Smooth muscle cell (in vitro differentiated cells): ENCODE measurements around the gene PPP1R2B. TPM values are rescaled to one million over a fixed set of nuclear protein-coding genes. Genes with fewer than 3 reads are reported as not detected.
A peak's percentile ranks its signal among the peaks of the same experiment; 100 is the strongest.

Experiments
- DNase-seq: peaks from one replicate; lab custom pipeline; 2025; ENCODE audit not compliant: unreplicated experiment; lab: John Stamatoyannopoulos, UW
- H2AFZ ChIP-seq: fragments of 200-600 bp; sonication (generic); 2 replicates; pipeline ENCODE4 v1.6.0; 2016; ENCODE audit warnings: antibody characterized with exemption, low read depth, mild to moderate bottlenecking
- H3F3A ChIP-seq: fragments of 200-600 bp; sonication (generic); 2 replicates; pipeline ENCODE4 v1.6.0; 2017; ENCODE audit warnings: antibody characterized with exemption, low read depth
- H3K27ac ChIP-seq: fragments of 200-600 bp; sonication (generic); 2 replicates; pipeline ENCODE4 v1.5.1; 2016; ENCODE audit warnings: low read depth, mild to moderate bottlenecking
- H3K27me3 ChIP-seq: fragments of 200-600 bp; sonication (generic); 2 replicates; pipeline ENCODE4 v1.6.1; 2016; ENCODE audit warnings: low read depth, mild to moderate bottlenecking
- H3K36me3 ChIP-seq: fragments of 200-600 bp; sonication (generic); 2 replicates; pipeline ENCODE4 v1.5.1; 2016; ENCODE audit warnings: low read depth
- H3K4me1 ChIP-seq: fragments of 200-600 bp; sonication (generic); 2 replicates; pipeline ENCODE4 v1.5.1; 2016; ENCODE audit warnings: low read depth
- H3K4me2 ChIP-seq: fragments of 200-600 bp; sonication (generic); 2 replicates; pipeline ENCODE4 v1.6.0; 2016; ENCODE audit warnings: mild to moderate bottlenecking
- H3K4me3 ChIP-seq: fragments of 200-600 bp; sonication (generic); 2 replicates; pipeline ENCODE4 v1.5.1; 2016; ENCODE audit warnings: mild to moderate bottlenecking
- H3K79me2 ChIP-seq: fragments of 200-600 bp; sonication (generic); 2 replicates; pipeline ENCODE4 v1.6.0; 2016; ENCODE audit warnings: low read depth, mild to moderate bottlenecking
- H3K9ac ChIP-seq: fragments of 200-600 bp; sonication (generic); 2 replicates; pipeline ENCODE4 v1.6.0; 2016; ENCODE audit warnings: low read depth
- H3K9me3 ChIP-seq: fragments of 200-600 bp; sonication (generic); replicated peaks from 2 replicates; pipeline ENCODE4 v1.5.1; 2016; ENCODE audit warnings: low read depth
- H4K20me1 ChIP-seq: fragments of 200-600 bp; sonication (generic); 2 replicates; pipeline ENCODE4 v1.6.0; 2016; ENCODE audit warnings: low read depth
- WGBS: methylation state at CpG from one replicate; pipeline ENCODE4 v1.1.7; 2016; ENCODE audit warnings: low lambda C conversion rate; 5-methylcytosine and 5-hydroxymethylcytosine counted together
- polyA plus RNA-seq: library from polyadenylated mRNA; unstranded; fragments of >200 nt; fragmentation: Nextera tagmentation; extraction: Ambion mirVana; gene quantifications from 2 replicates; pipeline ENCODE4 v1.2.1, GENCODE V29; 2016
- total RNA-seq: library from RNA; depleted of rRNA; stranded (reverse); fragments of >200 nt; gene quantifications from 2 replicates; pipeline ENCODE4 v1.2.3, GENCODE V29; 2014
- TF ChIP-seq, protein P1 (sequence below): fragments of 200-600 bp; sonication (generic); IDR thresholded peaks from 2 replicates; pipeline ENCODE4 v1.5.1; 2017; ENCODE audit warnings: borderline replicate concordance, mild to moderate bottlenecking, antibody characterized with exemption; ENCODE audit not compliant: insufficient read depth, poor library complexity, severe bottlenecking

Gene PPP1R2B
- total and polyA plus RNA-seq, 2 experiments from 2014 or later = 0.04 TPM; not detected in 1

DNA sequence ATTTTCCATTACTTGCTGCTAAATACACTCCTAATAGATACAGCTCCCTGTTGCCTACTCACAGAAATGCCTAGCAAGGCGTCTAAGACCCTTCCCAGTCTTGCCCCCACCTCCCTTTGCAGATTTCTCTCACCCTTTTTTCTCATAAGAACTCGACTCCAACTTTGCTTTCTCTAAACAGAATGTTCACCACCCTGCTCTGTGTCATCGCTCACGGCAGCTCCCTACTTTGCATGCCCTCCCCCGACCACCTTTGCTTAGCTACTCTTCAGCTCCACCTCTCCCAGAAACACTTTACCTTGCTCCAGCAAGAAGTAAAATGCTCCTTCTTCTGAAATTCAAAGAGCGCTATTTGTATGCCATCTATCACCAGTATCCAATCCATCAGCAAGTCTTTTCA lies 15.2 kb upstream of the PPP1R2B start:
- no peaks in the 10 kb centered on the region for H3K79me2 ChIP-seq

DNA sequence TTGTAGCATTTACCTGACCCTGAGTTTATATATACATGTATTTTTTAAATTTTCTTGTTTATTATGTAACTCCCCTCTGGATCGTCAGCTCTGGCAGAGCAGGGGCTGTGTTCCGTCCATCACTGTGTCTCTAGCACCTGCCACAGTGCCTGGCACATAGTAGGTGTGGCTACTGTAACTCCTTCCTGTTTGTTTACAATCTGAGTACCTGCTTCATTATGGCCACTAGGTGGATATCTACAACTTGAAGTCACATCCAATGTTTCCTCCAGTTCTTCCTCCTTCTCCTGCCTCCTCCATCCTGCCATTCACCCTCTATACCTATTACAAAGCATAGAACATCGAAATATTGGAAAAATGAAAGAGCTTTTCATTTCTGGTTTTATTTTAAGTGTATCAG lies 14.2 kb upstream of the PPP1R2B start:
- no peak overlapping the region for H3K4me3 ChIP-seq
- H3K9me3 ChIP-seq = no peaks in the 10 kb centered on the region
- H3F3A ChIP-seq = no peaks in the 10 kb centered on the region
- TF ChIP-seq, protein P1, sequence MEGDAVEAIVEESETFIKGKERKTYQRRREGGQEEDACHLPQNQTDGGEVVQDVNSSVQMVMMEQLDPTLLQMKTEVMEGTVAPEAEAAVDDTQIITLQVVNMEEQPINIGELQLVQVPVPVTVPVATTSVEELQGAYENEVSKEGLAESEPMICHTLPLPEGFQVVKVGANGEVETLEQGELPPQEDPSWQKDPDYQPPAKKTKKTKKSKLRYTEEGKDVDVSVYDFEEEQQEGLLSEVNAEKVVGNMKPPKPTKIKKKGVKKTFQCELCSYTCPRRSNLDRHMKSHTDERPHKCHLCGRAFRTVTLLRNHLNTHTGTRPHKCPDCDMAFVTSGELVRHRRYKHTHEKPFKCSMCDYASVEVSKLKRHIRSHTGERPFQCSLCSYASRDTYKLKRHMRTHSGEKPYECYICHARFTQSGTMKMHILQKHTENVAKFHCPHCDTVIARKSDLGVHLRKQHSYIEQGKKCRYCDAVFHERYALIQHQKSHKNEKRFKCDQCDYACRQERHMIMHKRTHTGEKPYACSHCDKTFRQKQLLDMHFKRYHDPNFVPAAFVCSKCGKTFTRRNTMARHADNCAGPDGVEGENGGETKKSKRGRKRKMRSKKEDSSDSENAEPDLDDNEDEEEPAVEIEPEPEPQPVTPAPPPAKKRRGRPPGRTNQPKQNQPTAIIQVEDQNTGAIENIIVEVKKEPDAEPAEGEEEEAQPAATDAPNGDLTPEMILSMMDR = peak; percentile 31
- DNase-seq = no peak
- WGBS = 59% methylated on average over 3 of the region's 3 CpGs
- H3K9ac ChIP-seq = no peak overlapping the region
- H3K4me1 ChIP-seq = no peaks in the 10 kb centered on the region
- H2AFZ ChIP-seq = no peak overlapping the region
- H3K36me3 ChIP-seq = no peaks in the 10 kb centered on the region
- no peaks in the 10 kb centered on the region for H4K20me1 ChIP-seq
- no peak overlapping the region for H3K4me2 ChIP-seq
- H3K27me3 ChIP-seq = no peaks in the 10 kb centered on the region
- no peak overlapping the region for H3K27ac ChIP-seq
- no peaks in the 10 kb centered on the region for H3K79me2 ChIP-seq

More for the DNA sequence above, 15.2 kb upstream of the PPP1R2B start:
- Histone ChIP-seq H3F3A (no peaks in the 10 kb centered on the region), H4K20me1 (no peaks in the 10 kb centered on the region), H3K4me3 (no peak overlapping the region), H3K36me3 (no peaks in the 10 kb centered on the region), H3K9me3 (no peaks in the 10 kb centered on the region), H2AFZ (no peak overlapping the region), H3K4me1 (no peaks in the 10 kb centered on the region), H3K27me3 (no peaks in the 10 kb centered on the region), H3K4me2 (no peak overlapping the region), H3K9ac (no peak overlapping the region), H3K27ac (no peak overlapping the region)
- TF ChIP-seq, protein P1 = no peak
- 68% methylated on average over 6 of the region's 6 CpGs for WGBS
- DNase-seq = no peak

DNA sequence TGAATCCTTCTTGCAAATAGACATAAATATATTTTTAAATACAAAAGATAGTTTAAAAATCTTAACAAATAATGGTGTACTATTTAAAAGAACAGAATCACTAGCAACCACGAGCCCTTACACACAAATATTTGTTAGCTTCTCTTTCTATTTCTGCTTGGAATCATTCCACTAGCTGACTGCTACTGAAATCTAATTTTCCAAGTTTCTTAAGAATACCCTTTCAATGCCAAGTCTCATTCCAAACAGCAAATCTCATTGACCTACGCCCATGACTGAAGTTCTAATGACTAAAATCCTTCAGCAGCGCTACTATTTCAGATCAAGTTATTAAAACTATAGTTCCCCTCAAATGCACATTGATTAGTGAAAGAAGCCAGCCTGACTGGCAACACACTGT lies 13.2 kb upstream of the PPP1R2B start:
- Histone ChIP-seq H3K4me2 (no peak overlapping the region), H3K27ac (no peak overlapping the region), H3K9me3 (no peaks in the 10 kb centered on the region), H3K27me3 (peaks cover 4% of the 10 kb centered on the region), H3K79me2 (no peaks in the 10 kb centered on the region), H3F3A (no peaks in the 10 kb centered on the region), H3K4me1 (no peaks in the 10 kb centered on the region), H3K9ac (no peak overlapping the region), H3K4me3 (no peak overlapping the region), H2AFZ (no peak overlapping the region), H3K36me3 (no peaks in the 10 kb centered on the region), H4K20me1 (no peaks in the 10 kb centered on the region)
- TF ChIP-seq, protein P1 = no peak
- no peak for DNase-seq
- 92% methylated on average over 3 of the region's 3 CpGs for WGBS

DNA sequence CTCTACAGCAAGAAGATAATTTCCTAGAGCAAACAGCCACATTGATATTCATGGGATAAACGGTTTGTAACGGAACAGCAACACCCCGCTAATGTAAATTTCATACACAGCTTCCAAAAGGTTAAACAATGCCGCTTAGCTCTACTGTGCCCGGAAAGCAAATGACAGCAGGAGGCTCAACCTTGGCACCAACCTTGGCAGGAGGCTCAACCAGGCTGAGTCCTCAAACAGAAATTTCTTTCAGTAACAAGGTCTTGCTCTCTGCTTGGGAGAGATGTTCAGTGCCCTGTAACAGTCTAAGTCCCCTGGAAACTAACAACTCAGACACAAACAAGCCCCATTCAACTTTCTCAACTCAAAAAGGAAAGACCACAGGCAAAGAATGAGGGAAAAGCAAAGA lies 11.1 kb upstream of the PPP1R2B start:
- Histone ChIP-seq H4K20me1 (no peaks in the 10 kb centered on the region), H3K27ac (no peak overlapping the region), H3K4me3 (no peak overlapping the region), H3K36me3 (no peaks in the 10 kb centered on the region), H3K9me3 (no peaks in the 10 kb centered on the region), H2AFZ (no peak overlapping the region), H3F3A (no peaks in the 10 kb centered on the region), H3K4me2 (no peak overlapping the region), H3K4me1 (no peaks in the 10 kb centered on the region), H3K9ac (no peak overlapping the region), H3K27me3 (peaks cover 7% of the 10 kb centered on the region), H3K79me2 (no peaks in the 10 kb centered on the region)
- TF ChIP-seq, protein P1 = no peak
- no peak for DNase-seq
- WGBS = 90% methylated on average over 5 of the region's 5 CpGs
